HEK293T (cell line): ENCODE results near the gene TEAD3.

Experiments
- CTCF ChIA-PET: fragments of 350-600 bp; formaldehyde crosslinking; extraction: SDS; loops from one replicate; lab custom pipeline; 2021; ENCODE audit warnings: antibody characterized with exemption, inconsistent platforms; lab: Yijun Ruan, JAX
- POLR2A ChIA-PET: fragments of 350-600 bp; formaldehyde crosslinking; extraction: SDS; loops from one replicate; lab custom pipeline; 2020; ENCODE audit warnings: antibody characterized with exemption, inconsistent platforms; lab: Yijun Ruan, JAX
- DNase-seq: peaks from one replicate; pipeline ENCODE4 v3.0.0; 2012; ENCODE audit warnings: mixed read lengths; ENCODE audit errors: extremely low spot score
- ARNT ChIP-seq: fragments of 450-650 bp; IDR thresholded peaks from 2 replicates; pipeline ENCODE4 v1.6.1; 2017; ENCODE audit warnings: mild to moderate bottlenecking
- BHLHE40 ChIP-seq: fragments of 450-650 bp; IDR thresholded peaks from 2 replicates; pipeline ENCODE4 v1.6.1; 2016; ENCODE audit warnings: mild to moderate bottlenecking, moderate library complexity, borderline replicate concordance
- CTBP1 ChIP-seq: fragments of 450-650 bp; IDR thresholded peaks from 2 replicates; pipeline ENCODE4 v1.6.1; 2016; ENCODE audit warnings: borderline replicate concordance
- ELF4 ChIP-seq: fragments of 450-650 bp; IDR thresholded peaks from 2 replicates; pipeline ENCODE4 v1.6.1; 2017; ENCODE audit warnings: antibody characterized with exemption
- FOXA1 ChIP-seq: fragments of 450-650 bp; IDR thresholded peaks from 2 replicates; pipeline ENCODE4 v1.6.1; 2016; ENCODE audit warnings: mild to moderate bottlenecking
- FOXK2 ChIP-seq: fragments of 450-650 bp; IDR thresholded peaks from 2 replicates; pipeline ENCODE4 v1.6.1; 2016; ENCODE audit warnings: mild to moderate bottlenecking
- FOXM1 ChIP-seq: fragments of 450-650 bp; IDR thresholded peaks from 2 replicates; pipeline ENCODE4 v1.6.1; 2017; ENCODE audit warnings: mild to moderate bottlenecking, borderline replicate concordance
- HDGF ChIP-seq: fragments of 450-650 bp; IDR thresholded peaks from 2 replicates; pipeline ENCODE4 v1.6.1; 2017; ENCODE audit warnings: antibody characterized with exemption, borderline replicate concordance
- L3MBTL2 ChIP-seq: fragments of 450-650 bp; conservative IDR thresholded peaks from 2 replicates; pipeline ENCODE4 v1.6.1; 2016; ENCODE audit warnings: mild to moderate bottlenecking
- LEF1 ChIP-seq: fragments of 450-650 bp; IDR thresholded peaks from 2 replicates; pipeline ENCODE4 v1.6.1; 2017; ENCODE audit warnings: mild to moderate bottlenecking, borderline replicate concordance
- NFRKB ChIP-seq: fragments of 450-650 bp; IDR thresholded peaks from 2 replicates; pipeline ENCODE4 v1.6.1; 2016; ENCODE audit warnings: mild to moderate bottlenecking, moderate library complexity
- SP1 ChIP-seq: fragments of 450-650 bp; IDR thresholded peaks from 2 replicates; pipeline ENCODE4 v1.6.1; 2017
- SUZ12 ChIP-seq: fragments of 450-650 bp; IDR thresholded peaks from 2 replicates; pipeline ENCODE4 v1.6.1; 2016; ENCODE audit warnings: mild to moderate bottlenecking
- TARDBP ChIP-seq: fragments of 450-650 bp; IDR thresholded peaks from 2 replicates; pipeline ENCODE4 v1.6.1; 2016
- ZNF384 ChIP-seq: fragments of 450-650 bp; IDR thresholded peaks from 2 replicates; pipeline ENCODE4 v1.6.1; 2016
- TF ChIP-seq, protein P1 (sequence below): fragments of 450-650 bp; IDR thresholded peaks from 2 replicates; pipeline ENCODE4 v1.6.1; 2016

The TEAD3 gene

DNA sequence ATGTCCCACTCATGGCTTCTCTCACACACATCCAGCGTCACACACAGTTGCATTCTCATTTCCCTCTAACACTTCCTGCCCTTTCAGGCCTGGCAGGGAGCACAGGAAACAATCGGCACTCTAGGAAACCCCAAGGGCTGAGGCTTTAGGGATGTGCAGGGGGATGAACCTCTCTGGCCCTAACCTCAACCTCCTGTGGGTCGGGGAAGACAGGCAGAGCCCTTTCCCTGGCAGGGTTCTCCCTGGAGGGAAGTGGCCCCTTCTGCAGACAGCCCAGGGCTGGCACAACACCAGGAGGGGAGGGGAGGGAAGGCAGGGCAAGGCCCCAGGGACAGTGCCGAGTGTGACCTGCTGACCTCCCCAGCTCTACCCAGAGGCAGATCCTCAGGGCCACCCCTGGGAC is 2.7 kb downstream of the TEAD3 start:
- CTCF ChIA-PET = interaction anchor here (0.6 kb wide), 1 partner anchor 950 kb away, joined by 3 read pairs; no protein-coding TSS in a partner anchor
- no peak for DNase-seq
- POLR2A ChIA-PET = no interaction called here
- TF ChIP-seq FOXA1 = no peak
- TF ChIP-seq SP1 = no peak
- TF ChIP-seq ARNT = no peak
- TF ChIP-seq L3MBTL2 = no peak

DNA sequence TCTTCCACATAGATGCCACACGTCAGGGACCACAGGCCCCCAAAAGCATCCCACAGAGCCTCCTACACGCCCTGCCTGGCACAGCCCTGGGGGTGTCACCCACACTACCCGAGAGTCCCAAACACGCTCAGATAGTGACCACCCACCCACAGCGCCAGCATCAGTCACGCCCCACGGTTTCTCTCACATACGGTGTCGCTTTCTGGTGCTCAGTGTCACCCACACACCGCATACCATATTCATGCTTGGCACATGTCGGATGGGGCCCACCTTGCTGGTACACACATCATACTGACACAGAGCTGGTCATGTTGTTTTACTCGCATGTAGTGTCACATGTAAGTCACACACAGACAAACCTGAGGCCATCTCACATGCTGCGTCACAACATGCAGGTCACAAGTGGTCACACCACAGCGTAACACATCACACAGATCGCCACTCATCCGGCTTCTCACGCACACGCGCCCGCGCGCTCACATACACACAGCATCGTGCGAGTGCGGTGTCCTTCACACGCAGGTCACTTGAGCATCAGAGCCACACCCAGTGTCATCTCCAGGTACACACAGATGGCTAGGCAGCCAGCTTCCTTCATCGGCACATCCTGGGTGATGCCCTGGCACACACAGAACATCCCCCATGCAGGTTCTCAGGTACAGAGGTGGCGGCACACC is 3.4 kb downstream of the TEAD3 start:
- CTCF ChIA-PET = interaction anchor here (0.5 to 0.6 kb wide), 2 partner anchors 59 to 463 kb away, joined by 3 to 4 read pairs; no protein-coding TSS in a partner anchor
- POLR2A ChIA-PET = no interaction called here
- DNase-seq = no peak
- TF ChIP-seq BHLHE40 = no peak
- no peak for TF ChIP-seq SP1
- TF ChIP-seq LEF1 = no peak
- TF ChIP-seq ELF4 = no peak
- no peak for TF ChIP-seq CTBP1
- TF ChIP-seq FOXM1 = no peak
- TF ChIP-seq HDGF = no peak
- TF ChIP-seq ARNT = no peak
- TF ChIP-seq L3MBTL2 = no peak
- TF ChIP-seq TARDBP = no peak
- no peak for TF ChIP-seq SUZ12

DNA sequence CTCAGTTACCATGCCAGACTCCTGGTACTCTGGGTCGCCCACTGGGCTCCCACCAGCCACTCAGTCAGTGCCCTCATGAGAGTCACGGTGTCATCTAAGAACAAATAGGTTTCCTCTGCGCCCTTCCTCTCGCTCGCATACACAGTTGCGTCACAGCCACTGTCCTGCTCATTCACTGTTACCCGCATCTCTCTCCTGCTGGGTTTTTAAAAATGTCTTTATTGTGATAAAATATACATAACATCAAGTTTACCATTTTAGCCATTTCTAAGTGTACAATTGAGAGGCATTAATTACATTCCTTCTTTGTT is 4.0 kb downstream of the TEAD3 start:
- DNase-seq = no peak
- ChIA-PET POLR2A (no interaction called here), CTCF (interaction anchor here (1.5 kb wide), 1 partner anchor 29 kb away, joined by 3 read pairs; no protein-coding TSS in a partner anchor)
- TF ChIP-seq SP1 (no peak), BHLHE40 (no peak)

DNA sequence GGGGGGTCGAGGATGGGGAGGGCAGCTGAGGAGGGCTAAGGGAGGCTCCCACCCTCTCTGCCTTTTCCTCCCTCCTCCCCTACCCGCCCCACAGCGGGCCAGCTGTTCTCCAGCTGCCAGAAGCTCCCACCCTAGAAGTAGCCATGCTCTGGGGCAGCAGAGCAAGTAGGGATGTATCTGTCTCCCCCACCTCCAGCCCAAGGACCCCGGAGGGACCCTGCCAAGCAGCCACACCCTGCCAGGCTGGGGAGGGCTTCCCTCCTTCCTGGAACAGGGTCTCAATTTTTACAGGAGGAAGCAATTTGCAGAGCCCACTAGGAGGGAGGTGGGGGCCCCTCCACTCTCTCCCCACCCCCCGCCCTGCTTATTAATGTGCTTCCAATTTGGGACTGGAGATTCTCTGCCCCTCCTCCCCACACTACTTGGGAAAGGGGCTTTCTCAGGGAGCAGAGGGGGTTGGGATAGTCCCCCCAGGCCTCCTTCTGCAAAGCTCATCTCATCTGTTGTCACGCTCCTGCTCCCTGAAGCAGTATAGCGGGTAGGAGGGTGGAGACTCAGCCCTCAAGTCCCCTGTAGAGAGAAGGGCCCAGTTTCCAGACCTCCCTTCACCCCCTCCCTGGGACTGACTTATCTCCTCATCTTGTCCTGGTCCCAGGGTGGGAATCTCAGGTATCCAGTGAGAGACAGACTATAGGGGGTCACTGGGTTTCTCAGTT is 4.5 kb downstream of the TEAD3 start:
- ChIA-PET POLR2A (interaction anchor here (0.9 to 1.0 kb wide), 3 partner anchors 15 to 24 kb away, joined by 3 to 5 read pairs (median 4); partner anchors contain the start of gene RPL10A), CTCF (interaction anchor here (1.5 kb wide), 1 partner anchor 30 kb away, joined by 3 read pairs; no protein-coding TSS in a partner anchor)
- TF ChIP-seq ARNT = no peak
- no peak for TF ChIP-seq NFRKB
- TF ChIP-seq FOXK2 = no peak
- TF ChIP-seq FOXM1 = no peak
- no peak for TF ChIP-seq BHLHE40
- TF ChIP-seq TARDBP = no peak
- no peak for TF ChIP-seq FOXA1
- TF ChIP-seq ELF4 = no peak
- no peak for TF ChIP-seq LEF1
- no peak for TF ChIP-seq SUZ12
- TF ChIP-seq L3MBTL2 = no peak
- no peak for TF ChIP-seq HDGF
- TF ChIP-seq ZNF384 = no peak
- TF ChIP-seq SP1 = no peak
- no peak for TF ChIP-seq CTBP1
- TF ChIP-seq, protein P1, sequence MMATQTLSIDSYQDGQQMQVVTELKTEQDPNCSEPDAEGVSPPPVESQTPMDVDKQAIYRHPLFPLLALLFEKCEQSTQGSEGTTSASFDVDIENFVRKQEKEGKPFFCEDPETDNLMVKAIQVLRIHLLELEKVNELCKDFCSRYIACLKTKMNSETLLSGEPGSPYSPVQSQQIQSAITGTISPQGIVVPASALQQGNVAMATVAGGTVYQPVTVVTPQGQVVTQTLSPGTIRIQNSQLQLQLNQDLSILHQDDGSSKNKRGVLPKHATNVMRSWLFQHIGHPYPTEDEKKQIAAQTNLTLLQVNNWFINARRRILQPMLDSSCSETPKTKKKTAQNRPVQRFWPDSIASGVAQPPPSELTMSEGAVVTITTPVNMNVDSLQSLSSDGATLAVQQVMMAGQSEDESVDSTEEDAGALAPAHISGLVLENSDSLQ = no peak
- DNase-seq = no peak

DNA sequence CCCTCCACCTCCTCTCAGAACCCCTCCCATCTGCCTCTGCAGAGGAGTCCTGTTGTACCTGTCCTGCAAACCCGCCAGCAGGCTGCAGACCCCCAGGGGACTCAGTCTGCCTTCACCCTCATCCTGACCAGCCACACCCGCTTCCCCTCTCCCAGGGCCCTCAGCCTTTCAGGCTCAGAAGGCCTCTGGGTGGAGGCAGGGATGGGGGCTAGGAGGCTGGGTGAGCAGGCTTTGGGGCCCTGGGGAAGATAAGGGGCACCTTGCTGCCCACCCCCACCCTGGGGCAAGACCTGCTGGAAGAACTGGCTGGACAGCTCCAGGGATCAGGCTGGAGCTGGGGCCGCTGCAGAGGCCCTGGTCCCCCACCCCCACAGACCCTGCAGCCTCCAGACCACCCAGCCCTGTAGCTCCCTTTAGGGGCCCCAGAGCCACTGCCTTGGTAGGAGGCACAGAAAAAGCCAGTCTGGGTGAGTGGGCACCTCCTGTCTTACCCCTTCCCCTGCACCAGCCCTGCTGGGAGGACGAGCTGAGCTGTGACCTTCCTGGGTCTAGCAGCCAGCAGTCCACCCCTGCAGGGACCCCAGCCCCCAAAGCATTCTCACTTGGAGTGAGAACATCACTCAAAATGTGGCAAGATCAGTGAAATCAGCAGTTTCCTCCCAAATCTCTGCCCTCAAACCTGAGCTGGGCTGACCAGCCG is 5.2 kb downstream of the TEAD3 start:
- ChIA-PET CTCF (interaction anchor here (1.5 kb wide), 1 partner anchor 31 kb away, joined by 3 read pairs; no protein-coding TSS in a partner anchor), POLR2A (interaction anchor here (0.9 to 2.0 kb wide), 4 partner anchors 14 to 23 kb away, joined by 3 to 7 read pairs (median 4); partner anchors contain the start of gene RPL10A)
- no peak for DNase-seq
- TF ChIP-seq NFRKB (no peak), ZNF384 (no peak), HDGF (no peak), BHLHE40 (no peak), SUZ12 (no peak)

DNA sequence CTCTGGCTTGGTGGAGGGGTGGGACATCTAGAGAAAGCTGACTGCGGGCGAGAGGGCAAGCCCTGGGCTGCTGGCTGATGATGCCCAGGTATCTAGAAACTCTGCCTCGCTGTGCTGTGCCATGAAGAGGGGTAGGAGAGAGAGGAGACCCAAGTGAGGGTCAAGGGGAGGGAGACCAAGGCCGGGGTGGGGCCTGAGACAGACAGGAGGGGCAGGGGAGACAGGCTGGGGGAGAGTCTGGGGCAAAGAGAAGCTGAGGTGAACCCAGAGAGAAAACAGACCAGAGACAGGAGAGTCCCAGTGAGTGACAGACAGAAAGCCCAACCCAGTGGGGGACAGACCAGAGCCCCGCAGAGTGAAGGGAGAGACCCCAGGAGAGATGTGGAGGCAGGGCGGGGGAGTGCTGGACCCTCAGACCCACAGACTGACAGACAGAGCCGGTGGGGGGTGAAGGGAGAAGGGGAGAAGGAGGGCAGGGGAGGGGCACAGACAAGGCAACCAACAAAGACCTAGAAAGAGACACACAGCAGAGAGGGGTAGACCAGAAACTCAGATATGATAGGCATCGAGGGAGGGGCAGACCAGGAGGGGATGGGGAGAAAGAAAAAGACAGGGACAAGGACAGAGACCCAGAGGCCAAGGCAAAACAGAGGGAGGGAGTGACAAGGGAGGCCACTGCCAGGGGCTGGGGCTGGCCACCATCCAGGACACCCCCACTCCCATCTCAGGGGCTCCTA is 5.9 kb downstream of the TEAD3 start:
- ChIA-PET CTCF (no interaction called here), POLR2A (interaction anchor here (1.0 to 2.0 kb wide), 2 partner anchors 13 to 19 kb away, joined by 4 to 7 read pairs; no protein-coding TSS in a partner anchor)

More for the DNA sequence above, 5.9 kb downstream of the TEAD3 start:
- TF ChIP-seq FOXM1 (no peak), ARNT (no peak), SP1 (no peak)
- TF ChIP-seq, protein P1 = peak; percentile 77
- DNase-seq = no peak
